H9 (cell line): Measurements from ENCODE around the gene LRP10. TPM values are rescaled to one million over a fixed set of nuclear protein-coding genes. Genes with fewer than 3 reads are reported as not detected.

Experiments
- DNase-seq: peaks from one replicate; pipeline ENCODE4 v3.0.0-alpha.2; 2017
- H2AFZ ChIP-seq: one replicate; pipeline ENCODE4 v1.6.1; 2013; ENCODE audit warnings: mild to moderate bottlenecking, low read length, control low read depth, moderate library complexity
- H2AK5ac ChIP-seq: 2 replicates; pipeline ENCODE4 v1.6.1; 2013; ENCODE audit warnings: low read length, control low read depth, mixed read lengths; ENCODE audit not compliant: insufficient read length
- H2BK120ac ChIP-seq: one replicate; pipeline ENCODE4 v1.6.1; 2013; ENCODE audit warnings: low read depth, mild to moderate bottlenecking, low read length, control low read depth, inconsistent platforms; ENCODE audit not compliant: poor library complexity, severe bottlenecking
- H2BK12ac ChIP-seq: 2 replicates; pipeline ENCODE4 v1.6.1; 2013; ENCODE audit warnings: low read length, control low read depth, mixed read lengths, low read depth; ENCODE audit not compliant: insufficient read length
- H2BK15ac ChIP-seq: 2 replicates; pipeline ENCODE4 v1.6.1; 2013; ENCODE audit warnings: low read depth, low read length, control low read depth
- H2BK20ac ChIP-seq: one replicate; pipeline ENCODE4 v1.6.1; 2013; ENCODE audit warnings: low read depth, mild to moderate bottlenecking, low read length, control low read depth, inconsistent platforms; ENCODE audit not compliant: poor library complexity, severe bottlenecking
- H2BK5ac ChIP-seq: 2 replicates; pipeline ENCODE4 v1.6.1; 2013; ENCODE audit warnings: low read length, control low read depth, mixed read lengths; ENCODE audit not compliant: insufficient read length
- H3K14ac ChIP-seq: 2 replicates; pipeline ENCODE4 v1.6.1; 2013; ENCODE audit warnings: low read length, control low read depth; ENCODE audit not compliant: insufficient read depth
- H3K18ac ChIP-seq: 2 replicates; pipeline ENCODE4 v1.6.1; 2013; ENCODE audit warnings: low read depth, mild to moderate bottlenecking, mixed read lengths, low read length, control low read depth; ENCODE audit not compliant: insufficient read length
- H3K23ac ChIP-seq: 2 replicates; pipeline ENCODE4 v1.6.1; 2013; ENCODE audit warnings: low read length, control low read depth, mixed read lengths, low read depth; ENCODE audit not compliant: insufficient read length
- H3K23me2 ChIP-seq: 2 replicates; pipeline ENCODE4 v1.6.1; 2013; ENCODE audit warnings: low read depth, mild to moderate bottlenecking, mixed read lengths, low read length, control low read depth; ENCODE audit not compliant: insufficient read length, poor library complexity, severe bottlenecking
- H3K27ac ChIP-seq: 2 replicates; pipeline ENCODE4 v1.5.1; 2013; ENCODE audit warnings: low read length, control low read depth, mixed read lengths, low read depth; ENCODE audit not compliant: insufficient read length
- H3K27me3 ChIP-seq: 2 replicates; pipeline ENCODE4 v1.6.1; 2013; ENCODE audit warnings: low read length, control low read depth, inconsistent platforms; ENCODE audit not compliant: insufficient read depth
- H3K4ac ChIP-seq: 2 replicates; pipeline ENCODE4 v1.6.1; 2013; ENCODE audit warnings: low read depth, mild to moderate bottlenecking, control low read depth, inconsistent platforms, low read length, moderate library complexity
- H3K4me1 ChIP-seq: 2 replicates; pipeline ENCODE4 v1.6.1; 2013; ENCODE audit warnings: low read length, control low read depth, inconsistent platforms; ENCODE audit not compliant: insufficient read depth
- H3K4me2 ChIP-seq: 2 replicates; pipeline ENCODE4 v1.6.1; 2013; ENCODE audit warnings: low read length, control low read depth, mixed read lengths; ENCODE audit not compliant: insufficient read length, insufficient read depth
- H3K56ac ChIP-seq: 2 replicates; pipeline ENCODE4 v1.6.1; 2013; ENCODE audit warnings: low read depth, mild to moderate bottlenecking, mixed read lengths, low read length, control low read depth; ENCODE audit not compliant: insufficient read length
- H3K79me1 ChIP-seq: 2 replicates; pipeline ENCODE4 v1.6.1; 2013; ENCODE audit warnings: low read depth, mild to moderate bottlenecking, moderate library complexity, low read length, control low read depth, inconsistent platforms; ENCODE audit not compliant: insufficient read depth, poor library complexity, severe bottlenecking
- H3K79me2 ChIP-seq: 2 replicates; pipeline ENCODE4 v1.6.1; 2013; ENCODE audit warnings: low read length, control low read depth, inconsistent platforms; ENCODE audit not compliant: insufficient read depth
- H3K9ac ChIP-seq: 2 replicates; pipeline ENCODE4 v1.6.1; 2013; ENCODE audit warnings: low read length, control low read depth, mixed read lengths; ENCODE audit not compliant: insufficient read length; ENCODE audit errors: extremely low read depth
- H3K9me3 ChIP-seq: one replicate; pipeline ENCODE4 v1.6.1; 2013; ENCODE audit warnings: low read depth, low read length, inconsistent platforms; ENCODE audit not compliant: control insufficient read depth
- H3T11ph ChIP-seq: one replicate; pipeline ENCODE4 v1.6.1; 2013; ENCODE audit warnings: mild to moderate bottlenecking, low read length, control low read depth, inconsistent platforms
- H4K20me1 ChIP-seq: one replicate; pipeline ENCODE4 v1.6.1; 2013; ENCODE audit not compliant: control insufficient read depth, insufficient read length, insufficient read depth
- H4K5ac ChIP-seq: 2 replicates; pipeline ENCODE4 v1.6.1; 2013; ENCODE audit warnings: low read depth, mild to moderate bottlenecking, mixed read lengths, low read length, control low read depth; ENCODE audit not compliant: insufficient read length
- H4K8ac ChIP-seq: replicated peaks from 2 replicates; pipeline ENCODE4 v1.6.1; 2013; ENCODE audit warnings: low read length, control low read depth, mixed read lengths, low read depth; ENCODE audit not compliant: insufficient read length
- H4K91ac ChIP-seq: 2 replicates; pipeline ENCODE4 v1.6.1; 2013; ENCODE audit warnings: low read depth, mild to moderate bottlenecking, moderate library complexity, mixed read lengths, low read length, control low read depth; ENCODE audit not compliant: insufficient read length
- H3K27ac Mint-ChIP-seq, 3 experiments: 2 replicates in 2 of 3; 3 replicates in 1 of 3; pipeline ENCODE4 v1.8.0; 2020 to 2021; ENCODE audit warnings: mixed read lengths in 3 of 3, mild to moderate bottlenecking in 1 of 3, moderate library complexity in 1 of 3
- H3K27me3 Mint-ChIP-seq: 2 replicates; pipeline ENCODE4 v1.8.0; 2021; ENCODE audit warnings: low read depth, mild to moderate bottlenecking, moderate library complexity, mixed read lengths
- H3K36me3 Mint-ChIP-seq, 3 experiments: 2 replicates in 2 of 3; 3 replicates in 1 of 3; pipeline ENCODE4 v1.8.0; 2020 to 2021; ENCODE audit warnings: low read depth in 3 of 3, mixed read lengths in 3 of 3; ENCODE audit not compliant: insufficient read depth in 1 of 3
- H3K4me1 Mint-ChIP-seq, 2 experiments: 2 replicates each; pipeline ENCODE4 v1.8.0; 2020; ENCODE audit warnings: mixed read lengths in 2 of 2
- H3K4me3 Mint-ChIP-seq, 2 experiments: 2 replicates in 1 of 2; 3 replicates in 1 of 2; pipeline ENCODE4 v1.8.0; 2020 to 2021; ENCODE audit warnings: mild to moderate bottlenecking in 2 of 2, mixed read lengths in 2 of 2, moderate library complexity in 1 of 2
- H3K9me3 Mint-ChIP-seq, 2 experiments: 2 replicates in 1 of 2; 3 replicates in 1 of 2; pipeline ENCODE4 v1.8.0; 2020; ENCODE audit warnings: mild to moderate bottlenecking in 2 of 2, mixed read lengths in 2 of 2, moderate library complexity in 1 of 2
- WGBS: extraction: QIAGEN DNeasy Blood & Tissue Kit; methylation state at CpG from one replicate; pipeline ENCODE4 v1.1.7; 2013; ENCODE audit warnings: missing lambda C conversion rate, low lambda C conversion rate, mixed read lengths; ENCODE audit not compliant: insufficient read length; ENCODE audit errors: extremely low coverage; 5-methylcytosine and 5-hydroxymethylcytosine counted together
- total RNA-seq: library from RNA; stranded (reverse); gene quantifications from 2 replicates; pipeline ENCODE4 v1.2.1, GENCODE V29; 2021
- TF ChIP-seq, protein P1 (sequence below): fragments of 200-600 bp; sonication (generic); conservative IDR thresholded peaks from 3 replicates; pipeline ENCODE4 v1.8.0; 2021; ENCODE audit warnings: antibody characterized with exemption, mild to moderate bottlenecking

The LRP10 gene
- total RNA-seq, 1 experiment from 2014 or later, result 13.3 TPM

DNA sequence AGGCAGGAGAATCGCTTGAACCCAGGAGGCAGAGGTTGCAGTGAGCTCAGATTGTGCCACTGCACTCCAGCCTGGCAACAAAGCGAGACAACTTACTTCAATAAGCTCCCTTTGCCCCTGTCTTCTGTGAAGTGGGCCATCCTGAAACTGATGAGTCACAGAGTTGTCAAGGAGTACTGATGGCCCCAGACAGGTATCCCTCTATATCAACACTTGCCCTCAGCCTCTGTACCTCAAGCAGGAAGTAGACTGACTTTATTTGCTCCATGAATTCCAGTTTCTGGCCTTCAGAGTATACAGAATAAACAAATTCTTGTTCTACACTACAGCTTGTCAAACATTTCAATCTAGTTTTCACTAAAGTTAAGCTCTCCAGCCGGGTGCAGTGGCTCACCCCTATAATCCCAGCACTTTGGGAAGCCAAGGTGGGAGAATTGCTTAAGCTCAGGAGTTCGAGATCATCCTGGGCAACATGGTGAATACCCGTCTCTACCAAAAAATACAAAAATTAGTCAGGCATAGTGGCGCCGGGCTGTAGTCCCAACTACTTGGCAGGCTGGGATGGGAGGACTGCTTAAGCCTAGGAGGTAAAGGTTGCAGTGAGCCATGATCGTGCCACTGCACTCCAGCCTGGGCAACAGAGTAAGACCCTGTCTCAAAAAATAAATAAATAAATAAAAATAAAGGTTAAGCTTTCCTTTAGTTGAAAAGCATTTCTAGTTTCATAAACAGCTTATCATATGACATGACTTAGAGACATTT, 16.4 kb upstream of the LRP10 start:
- Histone ChIP-seq H2BK15ac (no peak overlapping the region), H3K9ac (no peak overlapping the region), H4K91ac (no peak overlapping the region), H3K79me2 (no peaks in the 10 kb centered on the region), H2BK20ac (no peak overlapping the region), H3K27ac (no peak overlapping the region), H3K23ac (no peak overlapping the region), H3K4me2 (no peak overlapping the region), H3K4me1 (no peaks in the 10 kb centered on the region), H3K27me3 (no peaks in the 10 kb centered on the region), H2BK5ac (no peak overlapping the region), H2AK5ac (no peak overlapping the region), H3K79me1 (no peaks in the 10 kb centered on the region), H3K56ac (no peak overlapping the region), H4K5ac (no peak overlapping the region), H3K18ac (no peak overlapping the region), H4K8ac (no peak overlapping the region), H3K9me3 (no peaks in the 10 kb centered on the region), H3K23me2 (no peaks in the 10 kb centered on the region), H4K20me1 (no peaks in the 10 kb centered on the region), H3K14ac (no peak overlapping the region), H2BK120ac (no peak overlapping the region), H3K4ac (no peak overlapping the region), H3T11ph (no peak overlapping the region), H2BK12ac (no peak overlapping the region), H2AFZ (no peak overlapping the region)
- Mint-ChIP-seq H3K9me3 (peaks cover 0 to 3% of the 10 kb centered on the region in 2 experiments; a peak in 2 of 5 replicates), H3K4me3 (no peak overlapping the region; a peak in 1 of 5 replicates), H3K4me1 (peaks cover 4% of the 10 kb centered on the region in 2 experiments), H3K27ac (peak overlapping the region in 1 of 3 experiments; percentile 76; a peak in 1 of 7 replicates), H3K36me3 (no peaks in the 10 kb centered on the region), H3K27me3 (no peaks in the 10 kb centered on the region; the same call in 1 of the 2 replicates)
- TF ChIP-seq, protein P1, sequence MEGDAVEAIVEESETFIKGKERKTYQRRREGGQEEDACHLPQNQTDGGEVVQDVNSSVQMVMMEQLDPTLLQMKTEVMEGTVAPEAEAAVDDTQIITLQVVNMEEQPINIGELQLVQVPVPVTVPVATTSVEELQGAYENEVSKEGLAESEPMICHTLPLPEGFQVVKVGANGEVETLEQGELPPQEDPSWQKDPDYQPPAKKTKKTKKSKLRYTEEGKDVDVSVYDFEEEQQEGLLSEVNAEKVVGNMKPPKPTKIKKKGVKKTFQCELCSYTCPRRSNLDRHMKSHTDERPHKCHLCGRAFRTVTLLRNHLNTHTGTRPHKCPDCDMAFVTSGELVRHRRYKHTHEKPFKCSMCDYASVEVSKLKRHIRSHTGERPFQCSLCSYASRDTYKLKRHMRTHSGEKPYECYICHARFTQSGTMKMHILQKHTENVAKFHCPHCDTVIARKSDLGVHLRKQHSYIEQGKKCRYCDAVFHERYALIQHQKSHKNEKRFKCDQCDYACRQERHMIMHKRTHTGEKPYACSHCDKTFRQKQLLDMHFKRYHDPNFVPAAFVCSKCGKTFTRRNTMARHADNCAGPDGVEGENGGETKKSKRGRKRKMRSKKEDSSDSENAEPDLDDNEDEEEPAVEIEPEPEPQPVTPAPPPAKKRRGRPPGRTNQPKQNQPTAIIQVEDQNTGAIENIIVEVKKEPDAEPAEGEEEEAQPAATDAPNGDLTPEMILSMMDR, result no peak
- DNase-seq, result no peak
- WGBS, result no CpG with 5 or more reads among the region's 8 CpGs
